GM10847 (cell line): Measurements from ENCODE around the gene RAPGEF1.

Experiments
- POLR2A ChIP-seq: IDR thresholded peaks from 2 replicates; pipeline ENCODE4 v1.6.1; 2011; ENCODE audit not compliant: insufficient read length; ENCODE audit errors: extremely low read depth

Gene RAPGEF1

GRCh38 chr9:131737426-131737825, 2.5 kb downstream of the RAPGEF1 start:
- TF ChIP-seq POLR2A, result no peak

GRCh38 chr9:131736431-131736830, 3.4 kb downstream of the RAPGEF1 start:
- no peak for TF ChIP-seq POLR2A

GRCh38 chr9:131735238-131736128, 4.4 kb downstream of the RAPGEF1 start:
- no peak for TF ChIP-seq POLR2A

GRCh38 chr9:131734781-131735180, 5.1 kb downstream of the RAPGEF1 start:
- no peak for TF ChIP-seq POLR2A

- no peak for TF ChIP-seq POLR2A
These were observed 5.7 kb downstream of the RAPGEF1 start for GRCh38 chr9:131734165-131734610.

GRCh38 chr9:131733541-131734061, 6.3 kb downstream of the RAPGEF1 start:
- no peak for TF ChIP-seq POLR2A

GRCh38 chr9:131732636-131733289, 7.1 kb downstream of the RAPGEF1 start:
- TF ChIP-seq POLR2A, result no peak

- TF ChIP-seq POLR2A, result no peak
These were observed 7.8 kb downstream of the RAPGEF1 start for GRCh38 chr9:131732061-131732526.

GRCh38 chr9:131731644-131732043, 8.2 kb downstream of the RAPGEF1 start:
- no peak for TF ChIP-seq POLR2A

GRCh38 chr9:131731237-131731636, 8.6 kb downstream of the RAPGEF1 start:
- no peak for TF ChIP-seq POLR2A

GRCh38 chr9:131728961-131729360, 10.9 kb downstream of the RAPGEF1 start:
- TF ChIP-seq POLR2A, result peak; percentile 32

GRCh38 chr9:131728546-131728910, 11.3 kb downstream of the RAPGEF1 start:
- no peak for TF ChIP-seq POLR2A

GRCh38 chr9:131727795-131728545, 11.9 kb downstream of the RAPGEF1 start:
- no peak for TF ChIP-seq POLR2A

GRCh38 chr9:131727184-131727759, 12.6 kb downstream of the RAPGEF1 start:
- no peak for TF ChIP-seq POLR2A

- no peak for TF ChIP-seq POLR2A
These were observed 15.2 kb downstream of the RAPGEF1 start for GRCh38 chr9:131724683-131725082.

- TF ChIP-seq POLR2A, result no peak
These were observed 16.2 kb downstream of the RAPGEF1 start for GRCh38 chr9:131723632-131724031.

GRCh38 chr9:131722255-131722654, 17.6 kb downstream of the RAPGEF1 start:
- TF ChIP-seq POLR2A, result no peak
